ENCODE data around the gene ALG1L2.
A peak's percentile ranks its signal among the peaks of the same experiment; 100 is the strongest.
"Not testable (repeated sequence)": the region's sequence is repeated elsewhere in the genome, so short reads cannot be mapped to it uniquely, and the experiment has no call there.

ALG1L2 gene

GRCh38 chr3:130081351-130081881 lies at the start of gene ALG1L2:
Gene ALG1L2, plus strand, starts transcription at chr3:130081831. Its CDS starts 186 bp downstream, at chr3:130082017.
- no peak for DNase-seq

- not testable (repeated sequence) for DNase-seq
Observed at GRCh38 chr3:130037126-130037815, 44.4 kb upstream of the ALG1L2 start.

- DNase-seq: not testable (repeated sequence)
Observed at GRCh38 chr3:130042736-130043135, 38.9 kb upstream of the ALG1L2 start.

- DNase-seq: not testable (repeated sequence)
Observed at GRCh38 chr3:130043658-130044057, 38.0 kb upstream of the ALG1L2 start.

- DNase-seq: no peak
Observed at GRCh38 chr3:130044370-130044769, 37.3 kb upstream of the ALG1L2 start.

GRCh38 chr3:130048726-130049125 lies 32.9 kb upstream of the ALG1L2 start:
- DNase-seq: no peak

- not testable (repeated sequence) for DNase-seq
Observed at GRCh38 chr3:130052366-130052765, 29.3 kb upstream of the ALG1L2 start.

GRCh38 chr3:130052965-130053364 lies 28.7 kb upstream of the ALG1L2 start:
- not testable (repeated sequence) for DNase-seq

GRCh38 chr3:130057536-130058266 lies 23.9 kb upstream of the ALG1L2 start:
- DNase-seq: not testable (repeated sequence)

- DNase-seq: not testable (repeated sequence)
Observed at GRCh38 chr3:130058267-130058657, 23.4 kb upstream of the ALG1L2 start.

GRCh38 chr3:130058716-130059115 lies 22.9 kb upstream of the ALG1L2 start:
- DNase-seq: not testable (repeated sequence)

- DNase-seq: not testable (repeated sequence)
Observed at GRCh38 chr3:130059162-130059561, 22.5 kb upstream of the ALG1L2 start.

- DNase-seq: no peak
Observed at GRCh38 chr3:130073582-130073981, 8.0 kb upstream of the ALG1L2 start.

GRCh38 chr3:130077636-130078035 lies 4.0 kb upstream of the ALG1L2 start:
- DNase-seq: no peak

GRCh38 chr3:130083363-130084090 lies 1.9 kb downstream of the ALG1L2 start:
- not testable (repeated sequence) for DNase-seq

- no peak for DNase-seq
Observed at GRCh38 chr3:130084436-130084980, 2.9 kb downstream of the ALG1L2 start.

- DNase-seq: no peak
Observed at GRCh38 chr3:130085881-130086280, 4.2 kb downstream of the ALG1L2 start.

- DNase-seq: not testable (repeated sequence)
Observed at GRCh38 chr3:130086628-130087027, 5.0 kb downstream of the ALG1L2 start.

GRCh38 chr3:130088061-130088460 lies 6.4 kb downstream of the ALG1L2 start:
- DNase-seq: no peak

GRCh38 chr3:130090681-130091080 lies 9.1 kb downstream of the ALG1L2 start:
- DNase-seq: not testable (repeated sequence)

- no peak for DNase-seq
Observed at GRCh38 chr3:130091958-130092357, 10.3 kb downstream of the ALG1L2 start.

GRCh38 chr3:130093741-130094391 lies 12.2 kb downstream of the ALG1L2 start:
- DNase-seq: peak; percentile 32
